ENCODE measurements around the gene OR9Q1. TPM values are rescaled to one million over a fixed set of nuclear protein-coding genes. Genes with fewer than 3 reads are reported as not detected.

OR9Q1 gene
- total and polyA plus RNA-seq, 4 donors, result not detected

DNA sequence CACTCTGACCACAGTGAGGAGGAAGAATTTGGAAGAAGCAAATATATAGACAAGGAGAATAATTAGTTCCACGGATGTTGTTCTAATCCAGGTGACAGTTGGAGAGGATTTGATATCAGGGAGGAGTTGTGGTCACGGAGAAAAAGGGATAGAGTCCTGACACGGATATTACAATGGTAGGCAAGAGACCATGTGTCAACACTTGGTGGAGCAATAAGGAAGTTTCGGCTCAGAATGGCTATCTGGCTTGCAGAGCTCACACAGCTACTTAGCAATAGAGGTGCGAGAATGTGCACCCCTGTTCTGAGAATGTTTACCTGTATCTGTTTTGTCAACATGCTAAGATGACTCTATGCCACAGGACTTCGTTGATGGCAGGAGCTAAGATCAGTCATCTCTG is 154.8 kb downstream of the OR9Q1 start:
- Histone ChIP-seq H3K9me3 (ENCODE audit: control insufficient read depth in 4 of 4, low read length in 3 of 4) (peaks cover 0 to 2% (median 0%) of the 10 kb centered on the region in 4 donors), H3K9ac (ENCODE audit: low read depth in 1 of 2, low read length in 2 of 2) (no peak overlapping the region), H3K27me3 (ENCODE audit: control insufficient read depth in 4 of 4, insufficient read depth in 4 of 4, low read length in 3 of 4) (peaks cover 0 to 4% (median 0%) of the 10 kb centered on the region in 4 donors), H3K27ac (ENCODE audit: low read depth in 1 of 2, low read length in 2 of 2) (no peak overlapping the region), H3K36me3 (ENCODE audit: control insufficient read depth in 4 of 4, insufficient read depth in 3 of 4, low read depth in 1 of 4, low read length in 3 of 4) (no peaks in the 10 kb centered on the region), H3K4me1 (ENCODE audit: control insufficient read depth in 4 of 4, insufficient read depth in 4 of 4, low read length in 3 of 4) (no peaks in the 10 kb centered on the region), H3K4me3 (ENCODE audit: low read depth in 1 of 3, low read length in 3 of 3) (no peak overlapping the region)
- no peak for TF ChIP-seq FOXA1 (IDR thresholded peaks at IDR 0.05)
- TF ChIP-seq, protein P1, sequence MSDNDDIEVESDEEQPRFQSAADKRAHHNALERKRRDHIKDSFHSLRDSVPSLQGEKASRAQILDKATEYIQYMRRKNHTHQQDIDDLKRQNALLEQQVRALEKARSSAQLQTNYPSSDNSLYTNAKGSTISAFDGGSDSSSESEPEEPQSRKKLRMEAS (IDR thresholded peaks at IDR 0.05), result no peak
- no peak for TF ChIP-seq NR2F2 (IDR thresholded peaks at IDR 0.05)
- TF ChIP-seq GABPA (IDR thresholded peaks at IDR 0.05 in 1 of 2, conservative IDR thresholded peaks at IDR 0.05 in 1 of 2), result no peak
- no peak for TF ChIP-seq TAF1 (conservative IDR thresholded peaks at IDR 0.05)
- no peak for TF ChIP-seq EGR1 (IDR thresholded peaks at IDR 0.05; ENCODE audit: low read depth in 2 of 2)
- TF ChIP-seq, protein P2, sequence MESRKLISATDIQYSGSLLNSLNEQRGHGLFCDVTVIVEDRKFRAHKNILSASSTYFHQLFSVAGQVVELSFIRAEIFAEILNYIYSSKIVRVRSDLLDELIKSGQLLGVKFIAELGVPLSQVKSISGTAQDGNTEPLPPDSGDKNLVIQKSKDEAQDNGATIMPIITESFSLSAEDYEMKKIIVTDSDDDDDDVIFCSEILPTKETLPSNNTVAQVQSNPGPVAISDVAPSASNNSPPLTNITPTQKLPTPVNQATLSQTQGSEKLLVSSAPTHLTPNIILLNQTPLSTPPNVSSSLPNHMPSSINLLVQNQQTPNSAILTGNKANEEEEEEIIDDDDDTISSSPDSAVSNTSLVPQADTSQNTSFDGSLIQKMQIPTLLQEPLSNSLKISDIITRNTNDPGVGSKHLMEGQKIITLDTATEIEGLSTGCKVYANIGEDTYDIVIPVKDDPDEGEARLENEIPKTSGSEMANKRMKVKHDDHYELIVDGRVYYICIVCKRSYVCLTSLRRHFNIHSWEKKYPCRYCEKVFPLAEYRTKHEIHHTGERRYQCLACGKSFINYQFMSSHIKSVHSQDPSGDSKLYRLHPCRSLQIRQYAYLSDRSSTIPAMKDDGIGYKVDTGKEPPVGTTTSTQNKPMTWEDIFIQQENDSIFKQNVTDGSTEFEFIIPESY (IDR thresholded peaks at IDR 0.05), result no peak
- no peak for TF ChIP-seq HNF4A (conservative IDR thresholded peaks at IDR 0.05)
- TF ChIP-seq HNF4G (IDR thresholded peaks at IDR 0.05), result no peak
- no peak for TF ChIP-seq RXRA (IDR thresholded peaks at IDR 0.05)
- TF ChIP-seq, protein P3, sequence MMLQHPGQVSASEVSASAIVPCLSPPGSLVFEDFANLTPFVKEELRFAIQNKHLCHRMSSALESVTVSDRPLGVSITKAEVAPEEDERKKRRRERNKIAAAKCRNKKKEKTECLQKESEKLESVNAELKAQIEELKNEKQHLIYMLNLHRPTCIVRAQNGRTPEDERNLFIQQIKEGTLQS (IDR thresholded peaks at IDR 0.05), result no peak
- TF ChIP-seq JUND (IDR thresholded peaks at IDR 0.05), result no peak
- TF ChIP-seq, protein P4, sequence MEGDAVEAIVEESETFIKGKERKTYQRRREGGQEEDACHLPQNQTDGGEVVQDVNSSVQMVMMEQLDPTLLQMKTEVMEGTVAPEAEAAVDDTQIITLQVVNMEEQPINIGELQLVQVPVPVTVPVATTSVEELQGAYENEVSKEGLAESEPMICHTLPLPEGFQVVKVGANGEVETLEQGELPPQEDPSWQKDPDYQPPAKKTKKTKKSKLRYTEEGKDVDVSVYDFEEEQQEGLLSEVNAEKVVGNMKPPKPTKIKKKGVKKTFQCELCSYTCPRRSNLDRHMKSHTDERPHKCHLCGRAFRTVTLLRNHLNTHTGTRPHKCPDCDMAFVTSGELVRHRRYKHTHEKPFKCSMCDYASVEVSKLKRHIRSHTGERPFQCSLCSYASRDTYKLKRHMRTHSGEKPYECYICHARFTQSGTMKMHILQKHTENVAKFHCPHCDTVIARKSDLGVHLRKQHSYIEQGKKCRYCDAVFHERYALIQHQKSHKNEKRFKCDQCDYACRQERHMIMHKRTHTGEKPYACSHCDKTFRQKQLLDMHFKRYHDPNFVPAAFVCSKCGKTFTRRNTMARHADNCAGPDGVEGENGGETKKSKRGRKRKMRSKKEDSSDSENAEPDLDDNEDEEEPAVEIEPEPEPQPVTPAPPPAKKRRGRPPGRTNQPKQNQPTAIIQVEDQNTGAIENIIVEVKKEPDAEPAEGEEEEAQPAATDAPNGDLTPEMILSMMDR (IDR thresholded peaks at IDR 0.05; ENCODE audit: low read depth, low read length, missing input control), result no peak
- no peak for TF ChIP-seq YY1 (IDR thresholded peaks at IDR 0.05)
- TF ChIP-seq, protein P5, sequence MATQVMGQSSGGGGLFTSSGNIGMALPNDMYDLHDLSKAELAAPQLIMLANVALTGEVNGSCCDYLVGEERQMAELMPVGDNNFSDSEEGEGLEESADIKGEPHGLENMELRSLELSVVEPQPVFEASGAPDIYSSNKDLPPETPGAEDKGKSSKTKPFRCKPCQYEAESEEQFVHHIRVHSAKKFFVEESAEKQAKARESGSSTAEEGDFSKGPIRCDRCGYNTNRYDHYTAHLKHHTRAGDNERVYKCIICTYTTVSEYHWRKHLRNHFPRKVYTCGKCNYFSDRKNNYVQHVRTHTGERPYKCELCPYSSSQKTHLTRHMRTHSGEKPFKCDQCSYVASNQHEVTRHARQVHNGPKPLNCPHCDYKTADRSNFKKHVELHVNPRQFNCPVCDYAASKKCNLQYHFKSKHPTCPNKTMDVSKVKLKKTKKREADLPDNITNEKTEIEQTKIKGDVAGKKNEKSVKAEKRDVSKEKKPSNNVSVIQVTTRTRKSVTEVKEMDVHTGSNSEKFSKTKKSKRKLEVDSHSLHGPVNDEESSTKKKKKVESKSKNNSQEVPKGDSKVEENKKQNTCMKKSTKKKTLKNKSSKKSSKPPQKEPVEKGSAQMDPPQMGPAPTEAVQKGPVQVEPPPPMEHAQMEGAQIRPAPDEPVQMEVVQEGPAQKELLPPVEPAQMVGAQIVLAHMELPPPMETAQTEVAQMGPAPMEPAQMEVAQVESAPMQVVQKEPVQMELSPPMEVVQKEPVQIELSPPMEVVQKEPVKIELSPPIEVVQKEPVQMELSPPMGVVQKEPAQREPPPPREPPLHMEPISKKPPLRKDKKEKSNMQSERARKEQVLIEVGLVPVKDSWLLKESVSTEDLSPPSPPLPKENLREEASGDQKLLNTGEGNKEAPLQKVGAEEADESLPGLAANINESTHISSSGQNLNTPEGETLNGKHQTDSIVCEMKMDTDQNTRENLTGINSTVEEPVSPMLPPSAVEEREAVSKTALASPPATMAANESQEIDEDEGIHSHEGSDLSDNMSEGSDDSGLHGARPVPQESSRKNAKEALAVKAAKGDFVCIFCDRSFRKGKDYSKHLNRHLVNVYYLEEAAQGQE (IDR thresholded peaks at IDR 0.05), result no peak
- TF ChIP-seq FOXA2 (IDR thresholded peaks at IDR 0.05), result no peak
- TF ChIP-seq RAD21 (IDR thresholded peaks at IDR 0.05), result no peak
- no peak for TF ChIP-seq SP1 (IDR thresholded peaks at IDR 0.05)
- no peak for DNase-seq (ENCODE audit: low spot score)
- WGBS, result 67% methylated on average over 6 of the region's 6 CpGs
